Heart left ventricle (tissue), 16 donors: ENCODE measurements around the gene FOXK1. TPM values are rescaled to one million over a fixed set of nuclear protein-coding genes. Genes with fewer than 3 reads are reported as not detected.

Experiments
- ATAC-seq, 4 donors: fragments of 200-7000 bp; cut with Tn5 transposase; one replicate each; pipeline ENCODE4 v1.9.1; 2020 to 2022; ENCODE audit warnings: moderate library complexity in 4 of 4, mild to moderate bottlenecking in 3 of 4, moderate number of reproducible peaks in 1 of 4
- DNase-seq, 5 donors: peaks; one replicate each; pipeline ENCODE4 v3.0.0-alpha.2; 2020
- H3K27ac ChIP-seq, 12 donors: fragments of 200-600 bp; sonication (generic) in 4 of 12; one replicate each; pipeline versions ENCODE4 v1.5.0 to v1.8.0; 2016 to 2022; ENCODE audit warnings: mild to moderate bottlenecking in 2 of 12
- H3K27me3 ChIP-seq, 9 donors: fragments of 200-600 bp; sonication (generic) in 2 of 9; one replicate each; pipeline versions ENCODE4 v1.5.1 to v1.8.0; 2016 to 2022; ENCODE audit warnings: mild to moderate bottlenecking in 3 of 9
- H3K36me3 ChIP-seq, 9 donors: fragments of 200-600 bp; sonication (generic) in 2 of 9; one replicate each; pipeline versions ENCODE4 v1.5.0 to v1.8.0; 2018 to 2022; ENCODE audit warnings: mild to moderate bottlenecking in 2 of 9
- H3K4me1 ChIP-seq, 12 donors: fragments of 200-600 bp; sonication (generic) in 4 of 12; one replicate each; pipeline versions ENCODE4 v1.5.0 to v1.8.0; 2016 to 2022; ENCODE audit warnings: mild to moderate bottlenecking in 3 of 12
- H3K4me3 ChIP-seq, 12 donors: fragments of 200-600 bp; sonication (generic) in 4 of 12; one replicate each; pipeline versions ENCODE4 v1.5.0 to v1.8.0; 2017 to 2022; ENCODE audit warnings: mild to moderate bottlenecking in 9 of 12, moderate library complexity in 4 of 12
- H3K9me3 ChIP-seq, 12 donors: fragments of 200-600 bp; sonication (generic) in 4 of 12; one replicate each; pipeline versions ENCODE4 v1.5.0 to v1.8.0; 2016 to 2022; ENCODE audit warnings: mild to moderate bottlenecking in 1 of 12
- CTCF ChIP-seq, 12 donors: fragments of 200-600 bp; sonication (generic) in 4 of 12; IDR thresholded peaks; one replicate each; pipeline versions ENCODE4 v1.5.0 to v1.8.0; 2018 to 2022; ENCODE audit warnings: antibody characterized with exemption in 12 of 12, mild to moderate bottlenecking in 5 of 12
- POLR2A ChIP-seq, 2 donors: fragments of 450-650 bp; IDR thresholded peaks; one replicate each; pipeline ENCODE4 v1.6.1; 2017; ENCODE audit warnings: antibody characterized with exemption in 2 of 2, mild to moderate bottlenecking in 2 of 2, moderate library complexity in 2 of 2
- WGBS, 4 donors: extraction: QIAGEN DNeasy Blood & Tissue Kit in 2 of 4; methylation state at CpG; one replicate each; pipeline versions ENCODE4 v1.1.5 to v1.1.7; 2013 to 2018; 5-methylcytosine and 5-hydroxymethylcytosine counted together
- intact Hi-C, 10 donors: fragments of 100-400 bp; cut with DNase I; formaldehyde crosslinking; loops; one replicate each; pipeline versions ENCODE4 v1.11.1 to v1.14.2; 2022
- polyA plus RNA-seq, 2 donors: library from polyadenylated mRNA; stranded (reverse); fragments of 200-250 nt; gene quantifications; one replicate each; pipeline ENCODE4 v1.2.3, GENCODE V29; 2013
- total RNA-seq, 9 donors: library from RNA; depleted of rRNA in 2 of 9; stranded (reverse); fragments of >200 nt in 2 of 9; fragmentation: NEBNext Ultra II Directional in 3 of 9; extraction: Animal tissue kit (Norgen Biotek cat#: 25700) in 3 of 9; gene quantifications; one replicate each; pipeline versions ENCODE4 v1.1.0 to v1.2.4, GENCODE V29; 2016 to 2023
- donor health status: ischemic (EF 13 %, LVEDD 7.1; RV severe dilation, severe dysfunction).
- donor health status: healthy with polysubstance abuse.
- donor health status: DM: no; HTN: yes; CAD: no.
- donor health status: DM: no; HTN: no; CAD: no.
- donor health status: ischemic (EF 25% LVEDD 6.9; RV normal size, moderate dysfunction).
- donor health status: ischemic (EF 25% LVEDD 5.7; RV mildly dilated, moderate dysfunction).
- donor health status: healthy.
- donor health status: DM: yes; HTN: yes; CAD: no.
- donor health status: ischemic (EF 35%, LVEDD 5.7; RV mildly dilated, moderate dysfunction).
- donor health status: nonischemic (EF 11% LVEDD 7.7; RV severe dilation, severe dysfunction).
- donor health status: DM: yes; HTN: yes; CAD: no.
- donor health status: PGD.
- donor health status: ischemic (EF 29% LVEDD 5.4; RV normal size, mild dysfunction).
- donor health status: nonischemic (EF 23%, LVEDD 6.1; RV moderate dilation, normal function).

FOXK1 gene
- total and polyA plus RNA-seq, 11 donors, result 9.3 to 43.7 (median 19.8) TPM

GRCh38 chr7:4638781-4639575 lies 43.1 kb upstream of the FOXK1 start:
- intact Hi-C loops, result no loop called here
- Histone ChIP-seq H3K4me3 (no peak overlapping the region), H3K4me1 (peaks cover 0 to 15% (median 9%) of the 10 kb centered on the region in 12 donors), H3K9me3 (no peaks in the 10 kb centered on the region), H3K27me3 (no peaks in the 10 kb centered on the region), H3K36me3 (no peaks in the 10 kb centered on the region), H3K27ac (no peak overlapping the region)
- no peak for DNase-seq
- TF ChIP-seq CTCF (IDR thresholded peaks at IDR 0.05), result no peak
- TF ChIP-seq POLR2A (IDR thresholded peaks at IDR 0.05), result no peak
- no peak for ATAC-seq
- WGBS, 4 donors, result 75 to 77% (median 76%) methylated on average over 17 of the region's 17 CpGs

DNA sequence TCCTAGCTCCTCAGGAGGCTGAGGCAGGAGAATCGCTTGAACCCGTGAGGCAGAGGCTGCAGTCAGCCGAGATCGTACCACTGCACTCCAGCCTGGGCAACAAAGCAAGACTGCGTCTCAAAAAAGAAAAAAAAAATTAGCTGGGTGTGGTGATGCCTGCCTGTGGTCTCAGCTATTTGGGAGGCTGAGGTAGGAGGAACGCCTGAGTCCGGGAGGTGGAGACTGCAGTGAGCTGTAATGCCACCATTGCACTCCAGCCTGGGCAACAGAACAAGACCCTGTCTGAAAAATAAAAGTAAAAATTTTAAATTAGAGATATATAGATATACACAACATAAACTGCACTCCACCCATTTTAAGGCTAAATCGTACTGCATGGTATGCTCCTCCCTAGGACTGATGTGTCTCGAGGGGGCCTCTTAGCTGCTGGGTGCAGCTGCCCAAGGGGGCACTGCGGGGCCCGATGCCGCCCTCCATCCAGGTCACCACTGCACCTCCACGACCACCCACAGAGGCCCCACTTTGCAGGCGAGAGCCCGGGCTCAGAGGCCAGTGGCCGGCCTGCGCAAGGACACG lies 40.9 kb upstream of the FOXK1 start:
- no peak for TF ChIP-seq POLR2A (IDR thresholded peaks at IDR 0.05)
- TF ChIP-seq CTCF (IDR thresholded peaks at IDR 0.05), result no peak
- H3K4me1 ChIP-seq, result peaks cover 0 to 15% (median 9%) of the 10 kb centered on the region in 12 donors
- intact Hi-C loops, result loop anchor here in 8 of 10 donors (1.0 to 5.0 kb wide), 7 partner anchors 36 to 111 kb away; partner anchors contain the start of gene FOXK1 (in 4 of the 8)
- no peak for DNase-seq
- no peaks in the 10 kb centered on the region for H3K27me3 ChIP-seq
- H3K9me3 ChIP-seq, result no peaks in the 10 kb centered on the region
- H3K36me3 ChIP-seq, result no peaks in the 10 kb centered on the region
- ATAC-seq, result peak in 1 of 4 donors; percentile 6
- H3K27ac ChIP-seq, result peak overlapping the region; percentile 61 to 93 (median 86)
- H3K4me3 ChIP-seq, result peak overlapping the region; percentile 15 to 77 (median 64)
- WGBS, 4 donors, result 34 to 35% (median 34%) methylated on average over 17 to 18 of the region's 18 CpGs

GRCh38 chr7:4641667-4642467 lies 40.2 kb upstream of the FOXK1 start:
- Histone ChIP-seq H3K4me1 (peaks cover 0 to 15% (median 9%) of the 10 kb centered on the region in 12 donors), H3K4me3 (peak overlapping the region; percentile 15 to 77 (median 64)), H3K27me3 (no peaks in the 10 kb centered on the region), H3K36me3 (no peaks in the 10 kb centered on the region), H3K27ac (peak overlapping the region; percentile 61 to 93 (median 86)), H3K9me3 (peaks cover 0 to 4% (median 0%) of the 10 kb centered on the region in 12 donors)
- TF ChIP-seq POLR2A (IDR thresholded peaks at IDR 0.05), result peak in 1 of 2 donors; percentile 50
- TF ChIP-seq CTCF (IDR thresholded peaks at IDR 0.05), result peak in 11 of 12 donors; percentile 10 to 79 (median 55)
- intact Hi-C loops, result loop anchor here (1.0 to 5.0 kb wide), 8 partner anchors 35 to 110 kb away; partner anchors contain the start of gene FOXK1 (in 6 of the 10)
- peak; percentile 92 to 98 (median 96) for ATAC-seq
- peak; percentile 92 to 98 (median 95) for DNase-seq
- 0 to 2% (median 1%) methylated on average over 14 to 103 of the region's 103 CpGs for WGBS, 4 donors
